Transverse colon (tissue), 4 donors: Measurements from ENCODE around the gene SNUPN. TPM values are rescaled to one million over a fixed set of nuclear protein-coding genes. Genes with fewer than 3 reads are reported as not detected.
A peak's percentile ranks its signal among the peaks of the same experiment; 100 is the strongest.

Experiments used
- DNase-seq: peaks from one replicate; pipeline ENCODE4 v3.0.0-alpha.2; 2019
- H3K27ac ChIP-seq, 4 donors: fragments of 200-600 bp; sonication (generic); 2 replicates each; pipeline ENCODE4 v1.5.1; 2016 to 2018; ENCODE audit warnings: inconsistent platforms in 4 of 4
- H3K27me3 ChIP-seq: fragments of 200-600 bp; sonication (generic); 2 replicates; pipeline ENCODE4 v1.5.1; 2017; ENCODE audit warnings: inconsistent platforms
- H3K36me3 ChIP-seq, 4 donors: fragments of 200-600 bp; sonication (generic); 2 replicates each; pipeline ENCODE4 v1.5.1; 2017 to 2019; ENCODE audit warnings: inconsistent platforms in 4 of 4
- H3K4me1 ChIP-seq, 4 donors: fragments of 200-600 bp; sonication (generic); 2 replicates each; pipeline ENCODE4 v1.5.1; 2017 to 2020; ENCODE audit warnings: inconsistent platforms in 4 of 4
- H3K4me3 ChIP-seq, 4 donors: fragments of 200-600 bp; sonication (generic); 1 replicate in 1 of 4; 2 replicates in 3 of 4; pipeline versions ENCODE4 v1.5.1 to v1.6.1; 2017 to 2019; ENCODE audit warnings: inconsistent platforms in 4 of 4
- H3K9me3 ChIP-seq, 2 donors: fragments of 200-600 bp; sonication (generic); 2 replicates each; pipeline ENCODE4 v1.5.1; 2017 to 2019; ENCODE audit warnings: inconsistent platforms in 2 of 2
- CTCF ChIP-seq, 5 experiments: fragments of 200-600 bp in 3 of 5; fragments of 450-650 bp in 2 of 5; sonication (generic) in 3 of 5; IDR thresholded peaks; 1 replicate in 2 of 5; 2 replicates in 3 of 5; pipeline ENCODE4 v1.5.1; 2016 to 2017; ENCODE audit warnings: antibody characterized with exemption in 5 of 5, inconsistent platforms in 3 of 5, mild to moderate bottlenecking in 2 of 5, moderate library complexity in 1 of 5
- EP300 ChIP-seq: sonication (generic); formaldehyde crosslinking; IDR thresholded peaks from one replicate; pipeline ENCODE4 v1.6.1; 2017; ENCODE audit warnings: antibody characterized with exemption, low read depth
- POLR2A ChIP-seq: fragments of 450-650 bp; IDR thresholded peaks from one replicate; pipeline ENCODE4 v1.6.1; 2016; ENCODE audit warnings: antibody characterized with exemption, mild to moderate bottlenecking, moderate library complexity
- POLR2AphosphoS5 ChIP-seq, 3 donors: sonication (generic); formaldehyde crosslinking; IDR thresholded peaks; one replicate each; pipeline ENCODE4 v1.6.1; 2016; ENCODE audit warnings: antibody characterized with exemption in 3 of 3
- WGBS, 2 donors: methylation state at CpG; one replicate each; pipeline ENCODE4 v1.1.5; 2018; ENCODE audit warnings: low coverage in 1 of 2; 5-methylcytosine and 5-hydroxymethylcytosine counted together
- in situ Hi-C, 4 donors: fragments of 200-750 bp; cut with MboI; loops; one replicate each; pipeline versions ENCODE4 v1.15.0 to v1.15.1; 2017; ENCODE audit warnings: low sequenced_read_pairs in 3 of 4, low pct_ligation_motif_present in 1 of 4, low pct_unique_long_range_greater_than_20kb in 1 of 4
- intact Hi-C: fragments of 100-400 bp; cut with DNase I; formaldehyde crosslinking; loops from one replicate; pipeline ENCODE4 v1.15.1; 2023; ENCODE audit warnings: low total_unique reads
- total RNA-seq, 4 donors: library from RNA; depleted of rRNA; stranded (reverse); fragments of >200 nt; gene quantifications; one replicate each; pipeline ENCODE4 v1.1.0, GENCODE V29; 2016

Gene SNUPN
- total RNA-seq, 4 donors from 2014 or later = 9.4 to 29.5 (median 23.2) TPM

- Histone ChIP-seq H3K9me3 (no peaks in the 10 kb centered on the region), H3K4me3 (peak overlapping the region; percentile 66 to 90 (median 80)), H3K4me1 (peaks cover 52 to 63% (median 57%) of the 10 kb centered on the region in 4 donors), H3K27ac (peak overlapping the region; percentile 93 to 96 (median 94)), H3K36me3 (no peaks in the 10 kb centered on the region), H3K27me3 (no peaks in the 10 kb centered on the region)
- in situ Hi-C loops (loop anchor here in 3 of 4 donors (25.0 kb wide), 1 partner anchor 286 kb away; the partner anchor contains the start of gene MAN2C1 (in 3 of the 3)), intact Hi-C loops (no loop called here)
- TF ChIP-seq POLR2AphosphoS5 (IDR thresholded peaks at IDR 0.05) (peak in 1 of 3 donors; percentile 2), POLR2A (no peak)
- WGBS, 2 donors = 8% methylated on average over 34 of the region's 34 CpGs; no CpG with 5 or more reads in 1 of the 2 donors
- DNase-seq = peak; percentile 40
Observed at GRCh38 chr15:75648156-75649000, 22.9 kb upstream of the SNUPN start.

GRCh38 chr15:75647370-75648155 lies 22.0 kb upstream of the SNUPN start, which contains the start of gene SNX33:
Gene SNX33, plus strand, starts transcription at chr15:75647912. Its CDS starts 1,191 bp downstream, at chr15:75649103.
- intact Hi-C loops = no loop called here
- DNase-seq = peak; percentile 84
- H3K36me3 ChIP-seq = no peaks in the 10 kb centered on the region
- in situ Hi-C loops = loop anchor here in 3 of 4 donors (25.0 kb wide), 1 partner anchor 285 kb away; the partner anchor contains the start of gene MAN2C1 (in 3 of the 3)
- WGBS, 2 donors = 0% methylated on average over 45 of the region's 76 CpGs; no CpG with 5 or more reads in 1 of the 2 donors
- H3K4me1 ChIP-seq = peaks cover 44 to 55% (median 49%) of the 10 kb centered on the region in 4 donors
- peak; percentile 72 to 94 (median 92) for TF ChIP-seq POLR2AphosphoS5 (IDR thresholded peaks at IDR 0.05)
- peak; percentile 90 for TF ChIP-seq POLR2A
- peak; percentile 40 to 73 (median 56) for TF ChIP-seq CTCF (IDR thresholded peaks at IDR 0.05)
- TF ChIP-seq EP300 = no peak
- H3K9me3 ChIP-seq = no peaks in the 10 kb centered on the region
- peak within 1 kb of the TSS; percentile 66 to 90 (median 80) for H3K4me3 ChIP-seq
- peak within 1 kb of the TSS; percentile 93 to 96 (median 94) for H3K27ac ChIP-seq
- no peaks in the 10 kb centered on the region for H3K27me3 ChIP-seq

DNA sequence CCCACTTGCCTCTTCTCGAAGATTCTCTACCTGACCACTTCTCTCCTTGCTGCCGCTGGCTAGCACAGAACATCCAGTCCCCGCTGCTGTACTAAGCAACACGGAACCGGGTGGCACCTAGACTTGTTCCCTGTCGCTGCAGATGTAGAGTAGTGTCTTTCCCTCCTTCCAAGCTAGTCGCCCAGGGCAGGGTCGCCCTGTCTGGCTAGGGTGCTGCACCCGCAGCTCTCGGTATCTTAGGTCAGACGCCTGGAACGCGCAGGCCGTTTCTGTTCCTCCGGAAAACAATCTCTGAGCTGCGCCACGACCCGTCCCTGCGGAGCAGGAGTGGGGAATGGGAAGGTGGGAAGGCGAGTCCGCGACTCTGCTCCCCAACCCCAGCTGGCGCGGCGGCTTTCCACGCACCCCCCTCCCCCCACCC lies 21.4 kb upstream of the SNUPN start:
- TF ChIP-seq EP300 (no peak), POLR2AphosphoS5 (IDR thresholded peaks at IDR 0.05) (peak in 2 of 3 donors; percentile 39 to 66)
- DNase-seq = peak; percentile 41
- 5% methylated on average over 16 of the region's 26 CpGs; no CpG with 5 or more reads in 1 of the 2 donors for WGBS, 2 donors
- H3K4me3 ChIP-seq = peak overlapping the region; percentile 66 to 90 (median 80)
- intact Hi-C loops = no loop called here
- H3K27me3 ChIP-seq = no peaks in the 10 kb centered on the region
- H3K4me1 ChIP-seq = peaks cover 38 to 48% (median 43%) of the 10 kb centered on the region in 4 donors
- no peaks in the 10 kb centered on the region for H3K36me3 ChIP-seq
- H3K9me3 ChIP-seq = no peaks in the 10 kb centered on the region
- in situ Hi-C loops = loop anchor here in 3 of 4 donors (25.0 kb wide), 1 partner anchor 285 kb away; the partner anchor contains the start of gene MAN2C1 (in 3 of the 3)
- H3K27ac ChIP-seq = peak overlapping the region; percentile 93 to 96 (median 94)

- peak overlapping the region; percentile 66 to 90 (median 80) for H3K4me3 ChIP-seq
- peak overlapping the region; percentile 93 to 96 (median 94) for H3K27ac ChIP-seq
- WGBS, 2 donors = 49% methylated on average over 5 of the region's 5 CpGs; no CpG with 5 or more reads in 1 of the 2 donors
- TF ChIP-seq POLR2A (no peak), POLR2AphosphoS5 (IDR thresholded peaks at IDR 0.05) (no peak), EP300 (no peak), CTCF (IDR thresholded peaks at IDR 0.05) (no peak)
- intact Hi-C loops = no loop called here
- no peaks in the 10 kb centered on the region for H3K36me3 ChIP-seq
- peaks cover 32 to 44% (median 37%) of the 10 kb centered on the region in 4 donors for H3K4me1 ChIP-seq
- no peaks in the 10 kb centered on the region for H3K27me3 ChIP-seq
- no peak for DNase-seq
- in situ Hi-C loops = loop anchor here in 3 of 4 donors (25.0 kb wide), 1 partner anchor 284 kb away; the partner anchor contains the start of gene MAN2C1 (in 3 of the 3)
- no peaks in the 10 kb centered on the region for H3K9me3 ChIP-seq
Observed at GRCh38 chr15:75646112-75646943, 20.8 kb upstream of the SNUPN start.
